ENCODE data around the gene ZGPAT.

ZGPAT gene

DNA sequence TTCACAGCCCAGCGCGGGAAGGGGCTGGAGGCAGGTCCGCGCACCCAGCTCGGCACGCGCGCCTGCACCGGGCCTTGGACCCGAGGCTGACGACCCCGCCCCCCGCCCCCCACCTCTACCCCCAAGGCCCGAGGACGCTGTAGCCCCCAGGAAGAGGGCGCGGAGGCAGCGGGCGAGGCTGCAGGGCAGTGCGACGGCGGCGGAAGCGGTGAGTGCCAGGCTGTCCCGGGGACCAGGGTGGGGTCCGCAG, 29.8 kb downstream of the ZGPAT start:
- ChIA-PET POLR2A (no interaction called here), CTCF (interaction anchor here (0.9 kb wide), 1 partner anchor 8 kb away, joined by 3 read pairs; no protein-coding TSS in a partner anchor)
- DNase-seq (ENCODE audit: extremely low spot score): no peak
- TF ChIP-seq, protein P1, sequence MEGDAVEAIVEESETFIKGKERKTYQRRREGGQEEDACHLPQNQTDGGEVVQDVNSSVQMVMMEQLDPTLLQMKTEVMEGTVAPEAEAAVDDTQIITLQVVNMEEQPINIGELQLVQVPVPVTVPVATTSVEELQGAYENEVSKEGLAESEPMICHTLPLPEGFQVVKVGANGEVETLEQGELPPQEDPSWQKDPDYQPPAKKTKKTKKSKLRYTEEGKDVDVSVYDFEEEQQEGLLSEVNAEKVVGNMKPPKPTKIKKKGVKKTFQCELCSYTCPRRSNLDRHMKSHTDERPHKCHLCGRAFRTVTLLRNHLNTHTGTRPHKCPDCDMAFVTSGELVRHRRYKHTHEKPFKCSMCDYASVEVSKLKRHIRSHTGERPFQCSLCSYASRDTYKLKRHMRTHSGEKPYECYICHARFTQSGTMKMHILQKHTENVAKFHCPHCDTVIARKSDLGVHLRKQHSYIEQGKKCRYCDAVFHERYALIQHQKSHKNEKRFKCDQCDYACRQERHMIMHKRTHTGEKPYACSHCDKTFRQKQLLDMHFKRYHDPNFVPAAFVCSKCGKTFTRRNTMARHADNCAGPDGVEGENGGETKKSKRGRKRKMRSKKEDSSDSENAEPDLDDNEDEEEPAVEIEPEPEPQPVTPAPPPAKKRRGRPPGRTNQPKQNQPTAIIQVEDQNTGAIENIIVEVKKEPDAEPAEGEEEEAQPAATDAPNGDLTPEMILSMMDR (IDR thresholded peaks at IDR 0.05; ENCODE audit: control extremely low read depth, extremely low read depth, low read depth, missing control alignments): no peak

DNA sequence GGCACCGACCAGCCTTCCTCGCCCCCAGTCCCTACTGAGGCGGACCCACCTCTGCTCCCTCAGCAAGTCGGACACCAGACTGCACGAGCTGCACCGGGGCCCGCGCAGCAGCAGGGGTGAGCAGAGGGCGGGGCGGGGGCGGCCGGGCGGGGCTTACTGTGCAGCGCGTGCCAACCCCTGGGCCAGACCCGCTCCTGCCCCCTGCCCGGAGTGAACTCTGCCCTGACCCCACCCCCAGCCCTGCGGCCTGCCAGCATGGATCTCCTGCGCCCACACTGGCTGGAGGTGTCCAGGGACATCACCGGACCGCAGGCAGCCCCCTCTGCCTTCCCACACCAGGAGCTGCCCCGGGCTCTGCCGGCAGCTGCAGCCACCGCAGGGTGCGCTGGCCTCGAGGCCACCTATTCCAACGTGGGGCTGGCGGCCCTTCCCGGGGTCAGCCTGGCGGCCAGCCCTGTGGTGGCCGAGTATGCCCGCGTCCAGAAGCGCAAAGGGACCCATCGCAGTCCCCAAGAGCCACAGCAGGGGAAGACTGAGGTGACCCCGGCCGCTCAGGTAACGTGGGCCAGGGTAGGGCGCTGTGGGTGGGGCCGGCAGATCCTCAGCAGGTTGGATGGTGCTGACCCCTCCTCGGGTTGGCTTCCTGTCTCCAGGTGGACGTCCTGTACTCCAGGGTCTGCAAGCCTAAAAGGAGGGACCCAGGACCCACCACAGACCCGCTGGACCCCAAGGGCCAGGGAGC, 30.3 kb downstream of the ZGPAT start:
- TF ChIP-seq, protein P1 (IDR thresholded peaks at IDR 0.05; ENCODE audit: control extremely low read depth, extremely low read depth, low read depth, missing control alignments): no peak
- POLR2A ChIA-PET: no interaction called here
- DNase-seq (ENCODE audit: extremely low spot score): peak; percentile 65
- CTCF ChIA-PET: interaction anchor here (0.9 kb wide), 1 partner anchor 8 kb away, joined by 3 read pairs; no protein-coding TSS in a partner anchor

DNA sequence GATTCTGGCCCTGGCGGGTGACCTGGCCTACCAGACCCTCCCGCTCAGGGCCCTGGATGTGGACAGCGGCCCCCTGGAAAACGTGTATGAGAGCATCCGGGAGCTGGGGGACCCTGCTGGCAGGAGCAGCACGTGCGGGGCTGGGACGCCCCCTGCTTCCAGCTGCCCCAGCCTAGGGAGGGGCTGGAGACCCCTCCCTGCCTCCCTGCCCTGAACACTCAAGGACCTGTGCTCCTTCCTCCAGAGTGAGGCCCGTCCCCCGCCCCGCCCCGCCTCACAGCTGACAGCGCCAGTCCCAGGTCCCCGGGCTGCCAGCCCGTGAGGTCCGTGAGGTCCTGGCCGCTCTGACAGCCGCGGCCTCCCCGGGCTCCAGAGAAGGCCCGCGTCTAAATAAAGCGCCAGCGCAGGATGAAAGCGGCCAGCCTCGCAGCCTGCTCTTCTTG, 30.9 kb downstream of the ZGPAT start:
- CTCF ChIA-PET: interaction anchor here (0.9 kb wide), 1 partner anchor 9 kb away, joined by 3 read pairs; no protein-coding TSS in a partner anchor
- POLR2A ChIA-PET: interaction anchor here (1.0 kb wide), 1 partner anchor 31 kb away, joined by 3 read pairs; the partner anchor contains the start of genes ARFRP1 and ZGPAT
- DNase-seq (ENCODE audit: extremely low spot score): peak; percentile 20
- TF ChIP-seq, protein P1 (IDR thresholded peaks at IDR 0.05; ENCODE audit: control extremely low read depth, extremely low read depth, low read depth, missing control alignments): no peak

DNA sequence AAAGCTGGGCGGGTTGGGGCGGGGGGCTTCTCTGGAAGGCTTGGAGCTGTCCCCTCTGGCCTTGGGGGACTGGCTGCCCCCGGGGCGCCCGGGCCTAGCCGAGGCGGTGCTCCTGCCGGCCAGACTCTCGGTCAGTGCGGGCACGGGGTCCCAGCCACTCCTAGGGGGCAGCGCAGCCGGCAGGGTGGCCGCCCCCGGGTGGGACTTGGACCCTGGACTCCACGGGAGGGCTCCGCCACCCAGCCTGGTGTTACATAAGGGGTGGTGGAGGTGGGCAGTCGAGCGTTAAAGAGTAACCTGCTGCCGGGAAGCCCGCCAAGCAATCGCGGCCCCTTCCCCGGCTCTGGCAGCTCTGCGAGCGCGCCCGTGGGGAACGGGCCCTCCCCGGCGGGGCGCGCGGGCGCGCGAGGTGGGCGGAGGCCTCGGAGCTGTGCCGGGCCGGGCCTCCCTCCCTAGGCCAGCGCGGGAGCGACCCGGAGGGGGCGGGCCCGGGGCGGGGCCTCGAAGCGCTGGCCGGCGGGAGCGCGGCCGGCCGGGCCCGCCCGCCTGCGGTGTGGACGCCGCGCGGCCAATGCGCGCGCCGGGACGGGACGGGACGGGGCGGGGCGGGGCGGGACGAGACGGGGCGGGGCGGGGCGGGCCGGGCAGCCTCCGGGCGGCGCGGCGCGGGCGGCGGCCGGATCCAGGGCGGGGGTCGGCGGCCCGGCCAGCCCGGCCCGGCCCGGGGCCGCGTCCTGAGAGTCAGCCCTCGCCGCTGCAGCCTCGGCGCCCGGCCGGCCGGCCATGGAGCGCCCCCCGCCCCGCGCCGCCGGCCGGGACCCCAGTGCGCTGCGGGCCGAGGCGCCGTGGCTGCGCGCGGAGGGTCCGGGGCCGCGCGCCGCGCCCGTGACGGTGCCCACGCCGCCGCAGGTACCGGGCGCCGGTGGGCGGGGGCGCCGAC, 31.6 kb downstream of the ZGPAT start, which contains the start of gene SLC2A4RG:
TSS of gene SLC2A4RG (plus strand) at position 647 of the 940 bp plus-strand sequence. CDS start at position 784, 137 bp downstream.
- DNase-seq (ENCODE audit: extremely low spot score): peak; percentile 97
- ChIA-PET POLR2A (interaction anchor here (1.0 kb wide), 1 partner anchor 32 kb away, joined by 3 read pairs; the partner anchor contains the start of genes ARFRP1 and ZGPAT), CTCF (no interaction called here)
- TF ChIP-seq, protein P1 (IDR thresholded peaks at IDR 0.05; ENCODE audit: control extremely low read depth, extremely low read depth, low read depth, missing control alignments): no peak

DNA sequence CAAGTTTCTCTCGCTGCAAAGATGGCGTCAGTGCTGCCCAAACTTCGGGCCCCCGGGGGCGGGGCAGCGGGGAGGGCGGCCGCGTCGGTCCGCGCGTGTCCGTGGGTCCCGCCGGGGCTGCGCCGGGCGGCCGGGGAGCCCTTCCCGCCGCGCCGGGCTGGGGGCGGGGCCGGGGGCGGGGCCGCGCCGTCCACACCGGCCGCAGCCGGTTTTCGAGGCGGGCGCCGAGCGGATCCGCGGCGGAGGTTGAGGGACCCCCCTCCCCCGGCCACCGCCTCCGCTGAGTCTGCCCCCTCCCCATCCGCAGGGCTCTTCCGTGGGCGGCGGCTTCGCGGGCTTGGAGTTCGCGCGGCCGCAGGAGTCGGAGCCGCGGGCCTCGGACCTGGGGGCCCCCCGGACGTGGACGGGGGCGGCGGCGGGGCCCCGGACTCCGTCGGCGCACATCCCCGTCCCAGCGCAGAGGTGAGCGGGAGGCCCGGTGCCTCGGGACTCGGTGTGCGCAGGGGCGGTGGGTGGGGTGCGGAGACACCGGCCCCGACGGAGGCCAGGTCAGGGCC, 32.3 kb downstream of the ZGPAT start:
- TF ChIP-seq, protein P1 (IDR thresholded peaks at IDR 0.05; ENCODE audit: control extremely low read depth, extremely low read depth, low read depth, missing control alignments): no peak
- ChIA-PET CTCF (no interaction called here), POLR2A (no interaction called here)
- peak; percentile 65 for DNase-seq (ENCODE audit: extremely low spot score)
